Measurements from ENCODE around the gene FIBP.
"Not testable (repeated sequence)": the region's sequence is repeated elsewhere in the genome, so short reads cannot be mapped to it uniquely, and the experiment has no call there.

The FIBP gene

DNA sequence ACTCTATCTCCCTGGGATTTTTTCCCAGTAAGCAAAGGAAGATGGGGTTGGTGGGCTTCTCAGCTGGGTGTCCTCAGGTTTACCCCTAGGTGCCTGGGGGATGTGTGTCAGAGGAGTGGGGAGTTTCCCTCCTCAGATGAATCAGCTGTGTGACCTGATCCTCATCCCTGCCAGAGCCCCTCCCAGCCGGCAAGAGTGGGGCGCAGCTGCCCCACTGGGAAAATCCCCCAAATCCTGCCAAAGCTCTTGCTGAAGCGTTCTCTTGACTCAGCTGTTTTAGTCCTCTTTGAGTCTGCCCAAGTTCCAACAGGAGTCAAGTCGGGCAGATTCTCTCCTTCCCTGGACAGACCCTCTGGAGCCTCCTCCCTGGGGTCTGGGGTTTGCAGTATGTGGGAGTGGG is 24.6 kb upstream of the FIBP start:
- DNase-seq = no peak

DNA sequence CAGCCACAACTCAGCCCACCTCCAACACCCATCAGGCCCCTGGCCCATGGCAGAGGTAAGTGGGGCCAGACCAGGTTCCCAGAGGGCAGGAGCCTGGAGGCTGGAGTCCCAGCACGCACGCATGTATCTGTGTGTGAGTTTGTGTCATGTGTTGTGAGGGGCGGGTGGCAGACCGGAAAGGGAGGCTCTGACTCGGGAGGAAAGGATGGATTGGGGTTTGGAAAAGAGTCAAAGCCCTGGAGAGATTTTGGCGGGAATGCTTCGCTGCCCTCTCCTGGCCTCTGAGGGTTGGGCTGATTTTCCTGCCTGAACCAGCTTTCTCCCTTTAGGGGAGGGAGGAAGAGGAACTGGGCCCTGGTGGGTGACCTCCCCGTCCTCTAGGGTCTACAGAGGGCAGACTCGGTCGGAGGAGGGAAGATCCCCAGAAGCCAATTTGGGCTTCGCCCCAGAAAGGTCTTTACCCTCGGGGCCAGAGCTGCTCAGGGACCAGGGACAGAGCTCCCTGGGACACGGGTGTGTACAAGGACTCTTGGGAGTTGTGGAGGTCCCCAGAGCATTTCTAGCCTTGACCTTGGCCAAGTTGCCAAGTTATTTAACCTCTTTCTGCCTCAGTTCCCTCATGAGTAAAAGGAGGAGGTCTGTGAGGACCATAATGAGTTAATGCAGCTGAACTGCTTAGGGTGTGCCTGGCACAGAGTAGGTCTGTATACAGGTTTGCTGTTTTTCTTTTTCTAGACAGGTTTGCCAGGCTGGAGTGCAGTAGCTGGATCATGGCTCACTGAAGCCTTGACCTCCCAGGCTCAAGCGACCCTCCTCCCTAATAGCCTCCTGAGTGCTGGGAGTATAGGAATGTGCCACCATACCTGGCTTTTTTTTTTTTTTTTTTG is 23.7 kb upstream of the FIBP start:
- no peak for DNase-seq

DNA sequence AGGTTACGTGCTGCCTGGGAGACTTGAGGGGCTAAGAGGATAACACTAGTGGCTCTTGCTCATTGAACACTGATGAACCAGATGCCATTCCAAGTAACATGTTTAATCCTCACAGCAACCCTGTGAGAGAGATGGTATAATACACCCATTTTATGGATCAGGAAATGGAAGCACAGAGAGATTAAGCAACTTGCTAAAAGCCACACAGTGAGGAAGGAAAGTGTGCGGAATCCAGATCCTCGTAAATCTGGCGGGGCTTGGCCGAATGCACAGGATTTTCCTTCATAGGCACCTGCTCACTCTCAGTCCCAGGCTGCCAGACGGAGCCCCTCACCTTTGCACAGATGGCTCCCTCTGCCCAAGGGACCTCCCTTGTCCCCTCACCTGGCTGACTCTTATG is 19.6 kb upstream of the FIBP start:
- no peak for DNase-seq

DNA sequence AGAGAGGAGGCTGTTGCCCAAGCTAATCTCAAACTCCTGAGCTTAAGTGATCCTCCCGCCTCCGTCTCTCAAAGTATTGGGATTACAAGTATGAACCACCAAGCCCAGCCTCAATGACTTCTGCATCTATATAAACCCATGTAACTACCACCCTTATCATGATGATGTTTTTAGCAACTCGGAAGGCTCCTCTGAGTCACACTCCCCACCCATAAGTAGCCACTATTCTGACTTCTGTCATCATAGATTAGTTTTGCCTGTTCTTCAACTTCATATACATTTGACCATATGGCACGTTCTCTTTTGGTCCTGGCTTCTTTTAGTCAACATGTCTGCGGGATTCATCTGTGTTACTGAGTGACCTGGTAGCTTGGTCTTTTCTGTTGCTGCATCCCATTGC is 18.3 kb upstream of the FIBP start:
- DNase-seq = no peak

DNA sequence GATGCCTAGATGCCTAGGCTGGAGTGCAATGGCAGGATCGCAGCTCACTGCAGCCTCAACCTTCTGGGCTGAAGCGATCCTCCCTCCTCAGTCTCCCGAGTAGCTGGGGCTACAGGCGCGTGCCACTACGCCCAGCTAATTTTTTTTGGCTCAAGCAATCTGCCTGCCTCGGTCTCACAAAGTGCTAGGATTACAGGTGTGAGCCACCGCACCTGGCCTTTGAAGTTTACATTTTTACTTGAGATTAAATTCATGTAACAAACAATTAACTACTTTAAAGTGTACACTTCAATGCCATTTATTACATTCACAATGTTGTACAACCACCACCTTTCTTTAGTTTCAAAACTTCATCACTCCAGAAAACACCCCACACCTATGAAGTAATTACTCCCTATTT is 15.4 kb upstream of the FIBP start:
- no peak for DNase-seq

DNA sequence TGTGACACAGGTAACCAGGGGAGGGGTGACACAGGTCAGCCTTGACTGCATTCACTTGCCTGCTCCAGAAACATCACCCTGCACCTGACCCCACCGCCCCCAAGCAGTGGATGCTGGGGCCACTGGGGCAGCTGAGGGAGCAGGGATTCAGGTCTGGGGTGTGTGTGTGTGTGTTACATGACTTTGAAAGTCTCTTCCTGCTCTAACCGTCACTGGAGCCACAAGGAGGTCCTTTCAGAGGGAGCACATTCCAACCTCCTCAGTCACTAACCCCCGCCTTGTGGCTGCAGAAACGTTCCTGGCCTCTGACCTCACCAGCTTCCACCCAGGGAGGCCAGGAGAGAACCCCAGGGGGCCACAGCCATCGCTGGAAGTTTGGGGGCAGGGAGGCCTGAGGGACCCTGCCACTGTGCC is 14.8 kb upstream of the FIBP start:
- no peak for DNase-seq

DNA sequence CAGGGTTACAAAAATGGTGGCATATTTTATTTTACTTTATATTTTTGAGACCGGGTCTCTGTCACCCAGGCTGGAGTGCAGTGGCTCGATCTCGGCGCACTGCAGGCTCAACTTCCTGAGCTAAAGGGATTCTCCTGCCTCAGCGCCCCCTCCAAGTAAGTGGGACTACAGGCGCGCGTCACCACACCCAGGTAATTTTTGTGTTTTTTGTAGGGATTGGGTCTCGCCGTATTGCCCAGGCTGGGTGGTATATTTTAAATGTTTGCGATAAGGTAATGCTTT is 12.6 kb upstream of the FIBP start:
- DNase-seq = no peak

DNA sequence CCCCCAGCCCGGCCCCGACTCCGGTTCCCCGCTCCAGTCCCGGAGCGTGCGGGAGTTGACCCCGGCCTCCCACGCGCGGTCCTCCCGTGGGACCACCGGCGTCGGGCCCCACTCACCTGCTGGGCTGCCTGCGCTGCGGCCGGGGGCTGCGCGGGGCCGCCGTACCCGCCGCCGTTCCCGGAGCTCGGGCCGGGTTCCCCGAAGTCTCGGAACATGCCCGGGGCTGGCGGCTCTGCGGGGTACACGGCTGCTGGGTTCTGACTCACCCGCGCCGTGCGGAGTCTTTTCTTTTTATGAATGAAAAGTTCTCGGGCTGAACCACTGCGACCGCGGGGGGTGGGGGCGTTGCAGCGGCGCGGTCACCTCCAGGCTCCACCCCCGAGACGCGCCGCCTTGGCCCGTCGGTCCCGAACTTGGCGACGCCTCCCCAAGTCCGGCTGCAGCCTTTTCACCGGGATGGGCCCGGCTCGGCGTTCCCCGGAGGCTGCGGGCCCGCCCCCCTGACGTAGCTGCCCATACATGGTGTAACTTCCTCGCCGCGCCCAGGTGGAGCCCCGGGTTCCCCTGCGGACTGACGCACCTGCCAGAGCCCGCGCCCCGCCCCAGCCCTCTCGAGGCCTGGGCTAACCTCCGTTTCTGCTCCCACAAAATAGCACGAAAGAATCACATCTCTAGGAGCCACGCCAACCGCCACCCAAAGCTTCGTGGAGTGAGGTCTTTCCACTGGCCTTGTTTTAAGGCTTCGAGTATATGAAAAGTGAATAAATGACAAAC is 12.0 kb upstream of the FIBP start, which contains the start of gene FOSL1:
FOSL1 (minus strand) TSS at position 264 of the 774 bp plus-strand sequence; CDS start at position 215, 49 bp downstream.
- DNase-seq = peak; percentile 89

DNA sequence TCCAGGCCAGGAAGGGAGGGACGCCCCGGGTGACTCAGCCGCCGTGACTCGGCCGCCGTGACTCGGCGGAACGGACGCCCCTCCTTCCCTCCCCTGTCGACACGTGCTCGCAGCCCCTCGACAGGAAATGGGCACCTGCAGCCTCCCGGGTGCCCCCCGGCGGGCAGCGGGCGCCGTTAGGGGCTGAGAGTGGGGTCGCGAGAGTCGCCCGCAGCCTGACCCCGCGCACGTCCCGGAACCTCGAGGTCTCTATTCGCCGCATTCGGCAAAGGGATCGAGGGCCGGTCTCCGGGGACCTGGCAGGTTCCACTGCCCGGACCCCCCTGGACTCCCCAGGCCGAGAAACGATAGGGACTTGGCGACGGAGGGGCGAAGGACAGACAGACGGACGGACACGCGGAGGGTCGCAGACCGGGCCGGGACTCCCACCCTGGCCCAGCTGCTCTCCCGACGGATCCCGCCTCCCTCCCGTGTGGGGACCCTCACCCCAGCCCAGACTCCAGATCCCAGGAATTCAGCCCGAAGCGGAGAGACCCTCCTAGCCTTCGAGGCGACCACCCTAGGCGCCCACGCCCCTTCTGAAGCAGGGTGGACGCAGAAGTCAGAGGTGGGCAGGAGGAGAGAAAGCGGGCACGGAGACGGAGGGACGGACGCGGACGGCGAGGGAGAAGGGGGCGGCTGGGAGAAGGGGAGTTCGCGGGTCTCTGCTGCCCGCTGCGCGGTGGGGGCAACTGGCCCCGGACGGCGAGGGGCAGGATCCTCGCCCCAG is 11.3 kb upstream of the FIBP start:
- peak; percentile 65 for DNase-seq

DNA sequence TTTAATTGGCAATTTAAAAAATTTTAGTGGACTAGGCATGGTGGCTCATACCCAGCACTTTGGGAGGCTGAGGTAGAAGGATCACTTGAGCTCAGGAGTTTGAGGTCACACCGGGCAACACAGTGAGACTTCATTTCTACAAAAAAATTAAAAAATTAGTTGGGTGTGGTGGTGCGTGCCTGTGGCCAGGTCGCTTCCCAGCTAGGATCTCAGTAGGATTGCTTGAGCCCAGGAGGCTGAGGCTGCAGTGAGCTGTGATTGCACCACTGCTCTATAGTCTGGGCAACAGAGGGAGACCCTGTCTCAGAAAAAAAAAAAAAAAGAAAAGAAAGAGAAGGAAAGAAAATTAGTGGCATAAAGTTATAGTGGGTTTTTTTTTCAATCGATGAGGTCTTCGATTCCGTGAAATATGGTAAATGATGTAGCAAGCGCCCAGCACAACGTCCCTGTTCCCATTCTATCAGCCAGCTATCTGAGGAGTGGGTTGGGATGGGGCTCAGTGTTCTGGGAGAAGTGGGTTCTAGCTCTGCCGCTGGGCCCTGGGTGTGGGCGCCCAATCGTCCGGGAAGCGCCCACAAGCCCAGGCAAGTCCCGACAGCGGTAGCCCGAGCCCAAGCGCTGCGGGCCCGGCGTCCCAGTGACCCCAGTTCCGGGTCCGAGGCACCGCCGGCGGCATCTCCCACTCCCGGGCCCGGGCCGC is 10.5 kb upstream of the FIBP start:
- DNase-seq = no peak

DNA sequence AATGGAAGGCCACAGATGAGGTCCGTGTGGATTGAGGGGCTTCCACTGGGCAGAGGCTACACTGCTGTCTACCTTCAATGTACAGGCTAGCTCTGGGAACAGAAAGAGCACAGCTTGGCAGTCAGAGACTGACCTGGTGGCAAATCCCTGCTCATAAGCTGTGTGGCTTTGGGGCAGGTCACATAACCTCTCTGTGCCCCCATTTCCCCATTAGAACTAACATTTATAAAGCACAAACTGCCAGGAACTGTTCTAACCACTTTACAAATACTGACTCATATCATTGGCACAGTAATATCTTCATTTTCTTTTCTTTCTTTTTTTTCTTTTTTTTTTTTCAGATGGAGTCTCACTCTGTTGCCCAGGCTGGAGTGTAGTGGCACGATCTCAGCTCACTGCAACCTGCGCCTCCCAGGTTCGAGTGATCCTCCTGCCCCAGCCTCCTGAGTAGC is 8.8 kb upstream of the FIBP start:
- no peak for DNase-seq

DNA sequence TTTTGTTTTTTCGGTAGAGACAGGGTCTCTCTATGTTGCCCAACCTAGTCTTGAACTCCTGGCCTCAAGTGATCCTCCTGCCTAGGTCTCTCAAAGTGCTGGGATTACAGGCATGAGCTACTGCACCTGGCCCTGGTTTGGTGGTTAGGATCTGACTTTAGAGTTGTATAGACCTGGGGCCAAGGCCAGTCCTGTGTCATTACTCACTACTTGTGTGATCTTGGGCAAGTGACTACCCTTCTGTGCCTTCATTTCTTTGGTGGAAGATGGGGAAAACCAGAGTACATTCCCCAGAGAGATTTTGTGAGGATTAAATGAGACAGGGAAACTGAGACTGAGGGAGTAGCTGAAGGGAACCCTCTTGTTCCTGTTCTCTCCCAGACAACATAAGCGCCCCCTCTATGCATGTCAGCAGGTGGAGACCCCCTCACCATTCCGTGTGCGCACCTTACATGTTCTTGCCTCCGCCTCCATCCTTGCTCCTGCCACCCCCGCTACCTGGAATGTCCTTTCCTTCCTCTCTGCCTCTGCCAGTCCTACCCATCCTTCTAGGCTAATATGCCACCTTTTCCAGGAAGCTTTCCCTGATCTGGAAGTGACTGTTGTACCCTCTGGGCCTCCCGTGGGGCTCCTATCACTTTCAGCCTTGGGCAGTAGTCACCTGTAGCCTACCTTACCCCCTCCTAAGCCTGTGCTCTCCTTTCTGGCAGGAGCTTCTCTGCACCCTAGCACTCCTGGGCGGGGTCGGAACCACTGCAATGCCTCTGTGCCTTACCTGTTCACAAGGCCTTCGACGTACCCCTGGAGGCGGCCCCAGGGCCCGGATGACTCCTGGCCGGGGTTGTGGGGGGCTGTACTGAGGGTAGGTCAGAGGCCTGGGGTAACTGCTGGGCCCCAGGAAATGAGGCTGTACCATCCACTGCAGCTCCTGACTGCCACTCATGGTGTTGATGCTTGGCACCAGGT is 8.0 kb upstream of the FIBP start:
- no peak for DNase-seq

DNA sequence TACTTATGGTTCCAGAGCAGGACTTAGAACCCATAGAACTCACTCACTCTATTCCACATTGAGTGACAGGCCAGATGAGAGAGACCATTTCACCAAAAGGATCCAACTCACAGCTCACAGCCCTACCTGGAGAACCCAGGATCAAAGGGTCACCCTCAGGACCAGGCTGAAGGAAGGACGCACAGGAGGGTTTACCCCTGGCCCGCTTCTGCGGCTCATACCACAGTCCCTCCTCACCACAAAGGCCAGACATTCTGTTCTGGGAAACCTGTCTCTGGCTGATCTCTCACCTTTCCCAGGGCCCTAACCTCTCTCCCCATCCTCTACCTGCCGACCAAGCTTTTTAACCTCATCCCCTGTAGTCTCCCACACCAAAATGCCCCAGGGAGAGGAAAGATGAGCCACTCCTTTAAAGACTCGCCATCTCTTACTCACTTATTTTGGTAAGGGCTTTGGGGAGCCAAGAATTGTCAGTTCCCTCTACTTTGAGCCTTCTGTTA is 7.3 kb upstream of the FIBP start:
- DNase-seq = no peak

DNA sequence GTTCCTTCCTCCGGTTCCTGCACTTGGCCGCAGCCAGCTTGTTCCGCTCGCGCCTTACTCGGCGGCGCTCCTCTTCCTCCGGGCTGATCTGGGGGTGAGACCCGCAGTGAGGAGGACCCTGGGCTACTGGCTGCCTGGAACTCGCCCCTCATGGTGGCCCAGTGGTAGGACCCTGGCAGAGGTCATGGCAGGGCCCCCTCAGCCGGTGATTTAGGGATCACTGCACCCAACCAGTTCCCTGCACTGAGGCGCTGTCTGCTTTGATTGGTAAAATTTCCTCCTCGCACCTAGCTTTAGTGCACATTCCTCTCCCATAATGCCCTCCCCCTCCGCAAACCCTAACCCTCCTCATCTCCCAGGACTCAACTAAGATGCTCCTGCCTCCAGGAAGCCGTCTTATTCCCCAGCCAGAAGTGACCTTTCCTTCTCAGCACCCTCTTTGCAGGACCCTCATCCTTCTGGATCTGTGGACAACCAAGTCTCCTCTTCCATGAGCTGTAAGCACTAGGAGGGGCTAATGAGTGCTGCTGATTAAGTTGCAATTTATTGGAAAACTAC is 5.8 kb upstream of the FIBP start:
- DNase-seq = no peak

DNA sequence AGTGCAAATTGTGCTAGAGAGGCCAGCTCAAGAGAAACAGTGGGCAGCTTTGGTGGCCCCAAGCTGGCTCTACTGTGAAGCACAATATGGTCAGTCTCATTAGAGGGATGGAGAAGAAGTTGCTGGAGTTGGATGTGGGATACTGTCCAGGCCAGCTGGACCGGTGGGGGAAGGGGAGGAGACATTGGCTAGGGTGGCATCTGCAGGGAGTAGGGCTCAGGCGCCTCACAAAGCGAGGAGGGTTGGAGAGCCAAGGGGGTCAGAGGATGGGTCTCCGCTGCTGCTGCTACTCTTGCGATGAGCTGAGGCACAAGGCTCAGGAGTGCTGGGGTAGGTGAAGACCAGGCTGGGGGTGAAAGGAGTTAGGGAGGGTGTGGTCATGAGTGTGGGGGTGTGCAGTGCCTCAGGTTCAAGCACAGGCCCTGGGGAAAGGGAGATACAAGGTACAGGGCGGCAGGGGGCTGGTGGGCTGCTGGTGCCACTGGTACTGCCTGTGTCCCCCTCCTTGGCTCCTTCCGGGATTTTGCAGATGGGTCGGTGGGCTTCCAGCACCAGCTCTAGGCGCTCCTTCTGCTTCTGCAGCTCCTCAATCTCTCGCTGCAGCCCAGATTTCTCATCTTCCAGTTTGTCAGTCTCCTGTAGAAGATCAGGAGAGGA is 4.5 kb upstream of the FIBP start:
- no peak for DNase-seq

DNA sequence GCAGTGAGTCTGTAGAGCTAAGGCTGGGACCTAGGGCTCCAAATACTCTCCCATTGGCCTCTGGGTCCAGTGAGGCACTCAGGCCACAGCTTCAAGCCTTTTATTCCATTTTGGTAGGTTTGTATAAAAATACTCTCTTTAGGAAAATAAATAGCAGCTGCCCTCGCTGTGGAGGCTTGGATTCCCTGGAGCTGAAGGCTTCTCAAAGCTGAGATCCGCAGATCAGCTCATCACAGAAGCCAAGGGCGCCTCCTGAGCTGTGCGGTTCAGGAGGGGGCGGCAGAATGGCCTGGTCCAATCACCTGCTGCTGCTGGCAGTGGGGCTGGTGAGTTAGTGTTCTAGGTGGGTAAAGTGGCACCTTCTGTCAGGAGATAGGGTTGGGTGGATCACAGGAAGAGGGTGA is 3.9 kb upstream of the FIBP start:
- not testable (repeated sequence) for DNase-seq

DNA sequence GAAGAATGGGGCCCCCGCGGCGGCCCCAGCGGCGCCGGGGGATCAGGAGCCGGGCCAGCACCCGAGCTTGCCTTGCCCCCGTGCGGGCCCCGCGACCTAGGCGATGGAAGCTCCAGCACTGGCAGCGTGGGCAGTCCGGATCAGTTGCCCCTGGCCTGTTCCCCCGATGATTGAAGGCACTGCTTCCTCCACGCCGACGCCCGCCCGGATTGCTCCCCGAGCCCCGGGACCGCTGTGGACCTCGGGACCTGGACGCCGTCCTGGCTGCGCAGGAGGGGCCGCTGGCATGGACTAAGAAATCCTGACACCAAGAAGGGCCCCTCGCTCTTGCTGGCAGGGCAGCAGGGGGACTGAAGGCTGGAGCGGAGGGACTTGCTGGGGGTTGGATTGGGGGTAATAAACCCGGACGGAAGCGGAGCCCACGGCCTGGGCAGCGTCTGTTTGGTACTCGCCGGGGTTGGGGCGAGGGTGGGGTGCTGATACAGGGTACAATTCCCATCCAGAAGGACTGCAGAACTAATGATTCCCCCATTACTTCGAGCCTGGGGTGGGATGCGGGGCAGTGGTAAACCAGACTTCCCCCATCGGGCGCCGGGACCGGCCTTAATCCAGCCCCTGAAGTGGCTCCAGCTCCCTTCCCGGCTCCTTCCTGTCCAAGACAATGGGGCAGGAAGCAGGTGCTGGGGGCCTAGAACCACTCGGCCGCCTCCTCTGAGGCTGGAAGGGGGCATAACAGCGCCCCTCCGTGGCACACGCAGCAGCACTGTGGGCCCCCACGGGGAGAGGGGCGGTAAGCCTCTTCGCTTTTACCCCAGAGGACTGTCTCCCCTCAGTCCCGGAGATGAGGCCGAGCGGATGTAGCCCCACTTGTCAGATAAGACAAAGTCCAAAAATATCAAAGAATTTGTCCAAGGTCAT is 3.2 kb upstream of the FIBP start:
- DNase-seq = no peak

DNA sequence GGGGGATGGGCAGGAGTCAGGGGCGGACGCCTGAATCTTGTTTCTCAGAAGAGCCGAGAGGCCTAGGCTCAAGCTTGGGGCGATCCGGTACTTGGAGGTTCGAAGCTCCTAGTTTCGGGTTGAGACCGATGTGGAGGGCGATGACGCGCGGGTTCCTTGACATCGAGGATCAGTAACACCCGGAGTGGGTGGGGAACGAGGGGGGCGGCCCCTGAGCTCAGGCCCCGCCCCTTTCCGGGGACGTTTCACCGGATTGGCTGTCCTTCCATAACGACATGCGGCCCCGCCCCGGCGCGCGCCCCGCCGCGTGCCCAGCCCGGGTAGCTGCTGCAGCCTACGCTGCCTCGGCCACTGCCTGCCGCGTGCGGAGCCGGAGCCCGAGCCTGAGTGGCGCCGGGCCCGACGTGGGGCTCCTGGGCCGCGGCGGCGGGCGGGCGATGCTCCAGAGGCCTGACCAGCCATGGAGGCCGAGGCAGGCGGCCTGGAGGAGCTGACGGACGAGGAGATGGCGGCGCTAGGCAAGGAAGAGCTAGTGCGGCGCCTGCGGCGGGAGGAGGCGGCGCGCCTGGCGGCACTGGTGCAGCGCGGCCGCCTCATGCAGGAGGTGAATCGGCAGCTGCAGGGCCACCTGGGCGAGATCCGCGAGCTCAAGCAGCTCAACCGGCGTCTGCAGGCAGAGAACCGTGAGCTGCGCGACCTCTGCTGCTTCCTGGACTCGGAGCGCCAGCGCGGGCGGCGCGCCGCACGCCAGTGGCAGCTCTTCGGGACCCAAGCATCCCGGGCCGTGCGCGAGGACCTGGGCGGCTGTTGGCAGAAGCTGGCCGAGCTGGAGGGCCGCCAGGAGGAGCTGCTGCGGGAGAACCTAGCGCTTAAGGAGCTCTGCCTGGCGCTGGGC is 2.3 kb upstream of the FIBP start, which contains the start of gene CCDC85B:
CCDC85B (plus strand) TSS at position 350 of the 895 bp plus-strand sequence; CDS start at position 461, 111 bp downstream.
- DNase-seq = peak; percentile 99
